HG02840 (cell line): ENCODE data around the gene DNAJB1.

Experiments used
- ATAC-seq: cut with Tn5 transposase; IDR thresholded peaks from one replicate; pipeline ENCODE4 v1.9.1; 2021; ENCODE audit warnings: mild to moderate bottlenecking, moderate library complexity, moderate number of reproducible peaks; ENCODE audit not compliant: unreplicated experiment, low FRiP score

DNAJB1 gene

GRCh38 chr19:14497228-14497921 is 20.8 kb downstream of the DNAJB1 start:
- no peak for ATAC-seq

DNA sequence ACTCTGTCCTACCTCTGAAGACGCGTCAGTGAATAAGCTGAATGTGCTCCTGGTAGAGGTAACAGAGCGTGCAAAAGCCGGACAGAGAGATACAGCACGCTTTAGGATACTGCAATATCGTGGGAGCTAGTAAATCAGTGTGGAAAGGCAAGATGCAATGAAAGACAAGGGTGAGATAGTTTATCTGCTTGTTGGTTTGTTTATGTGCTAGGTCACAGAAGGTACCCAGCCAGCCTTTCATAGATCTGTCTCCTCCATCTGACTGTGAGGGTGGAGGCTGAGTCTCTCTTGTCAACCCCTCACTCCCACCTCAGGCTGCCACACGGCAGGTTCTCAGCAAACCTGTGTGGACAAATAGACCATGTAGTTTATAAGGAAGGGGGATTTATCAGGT is 21.4 kb downstream of the DNAJB1 start:
- no peak for ATAC-seq

- peak; percentile 54 for ATAC-seq
These were observed 22.0 kb downstream of the DNAJB1 start, which contains the start of gene GIPC1 for GRCh38 chr19:14496029-14496833. Gene GIPC1, minus strand, starts transcription at chr19:14496127. Its CDS starts 13,151 bp downstream, at chr19:14482976.

DNA sequence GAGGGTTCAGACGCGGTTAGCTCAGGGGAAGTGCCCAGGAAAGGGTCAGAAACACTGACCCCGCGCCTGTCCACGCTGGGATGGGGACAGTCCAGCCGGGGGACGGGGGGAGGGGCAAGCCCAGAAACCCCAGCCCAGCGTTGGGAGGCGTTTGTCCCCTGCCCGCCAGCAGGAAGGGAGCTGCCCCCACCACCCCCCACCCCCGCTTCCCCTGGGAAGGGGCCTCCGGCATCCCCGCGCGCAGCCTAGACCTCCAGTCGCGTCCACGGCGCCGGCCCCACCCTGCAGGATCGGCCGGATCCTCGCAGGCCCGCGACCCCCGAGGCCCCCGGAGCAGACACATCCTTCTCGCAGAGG is 22.5 kb downstream of the DNAJB1 start:
- ATAC-seq = no peak

DNA sequence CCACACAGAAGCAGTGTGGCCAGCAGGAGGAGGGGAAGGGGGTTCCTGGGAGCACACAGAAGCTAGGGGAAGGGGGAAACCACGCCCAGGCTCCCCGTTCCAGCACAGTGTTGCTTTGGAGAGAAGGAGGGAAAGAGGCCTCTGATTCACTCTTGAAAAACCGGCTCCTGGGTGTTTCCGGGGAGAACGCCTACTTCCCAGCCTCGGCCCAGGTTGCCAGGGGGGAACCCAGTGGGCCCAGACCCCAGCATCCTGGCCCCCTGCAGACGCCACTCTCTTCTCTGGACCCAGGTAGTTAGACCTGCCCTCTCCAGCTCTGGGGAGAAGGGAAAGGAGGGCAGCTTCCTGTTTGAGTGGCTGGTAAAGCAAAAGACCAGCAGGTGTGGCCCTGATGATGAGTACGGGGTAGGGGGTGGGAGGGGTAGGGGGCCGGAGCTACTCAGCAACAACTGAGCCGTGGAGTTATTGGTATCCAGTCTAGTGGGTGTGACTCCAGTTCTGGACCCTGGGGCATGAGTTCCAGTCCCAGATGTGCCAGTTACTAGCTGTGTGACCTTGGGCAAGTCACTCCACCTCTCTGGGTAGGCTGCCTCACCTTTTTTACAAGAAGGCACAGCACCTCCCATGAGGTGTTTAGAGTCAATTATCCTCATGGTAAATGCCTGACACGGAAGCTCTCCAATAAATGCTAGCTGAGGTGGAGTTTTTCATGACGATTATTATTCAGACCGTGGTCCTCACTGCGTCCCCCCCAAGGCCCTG is 23.1 kb downstream of the DNAJB1 start:
- ATAC-seq = no peak

- no peak for ATAC-seq
These were observed 23.8 kb downstream of the DNAJB1 start for GRCh38 chr19:14494411-14494810.

- ATAC-seq = no peak
These were observed 25.4 kb downstream of the DNAJB1 start for GRCh38 chr19:14492756-14493337.

DNA sequence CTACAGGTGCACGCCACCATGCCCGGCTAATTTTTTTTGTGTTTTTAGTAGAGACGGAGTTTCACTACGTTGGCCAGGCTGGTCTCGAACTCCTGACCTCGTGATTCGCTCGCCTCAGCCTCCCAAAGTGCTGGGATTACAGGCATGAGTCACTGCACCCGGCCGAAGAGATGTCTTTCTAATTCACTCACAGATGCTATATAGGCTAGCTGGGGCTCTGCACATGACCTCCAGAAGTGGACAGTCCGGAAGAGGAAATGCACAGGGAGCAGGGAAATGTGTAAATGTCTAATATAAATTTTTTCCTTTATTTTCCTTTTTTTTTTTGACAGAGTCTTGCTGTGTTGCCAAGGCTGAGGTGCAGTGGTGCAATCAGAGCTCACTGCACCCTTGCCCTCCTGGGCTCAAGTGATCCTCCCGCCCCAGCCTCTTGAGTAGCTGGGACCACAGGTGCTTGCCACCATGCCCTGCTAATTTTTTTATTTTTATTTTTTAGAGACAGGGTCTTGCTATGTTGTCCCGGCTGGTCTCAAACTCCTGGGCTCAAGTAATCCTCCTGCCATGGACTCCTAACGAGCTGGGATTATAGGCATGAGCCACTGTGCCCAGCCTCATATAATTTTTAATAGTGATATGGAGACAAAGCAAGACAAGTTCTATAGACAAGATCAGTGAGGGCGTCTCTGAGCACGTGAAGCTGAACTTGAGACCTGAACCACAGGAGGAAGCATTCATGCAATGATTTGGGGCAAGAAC is 30.6 kb downstream of the DNAJB1 start:
- ATAC-seq = no peak

GRCh38 chr19:14482172-14482941 is 35.8 kb downstream of the DNAJB1 start:
- ATAC-seq = no peak

DNA sequence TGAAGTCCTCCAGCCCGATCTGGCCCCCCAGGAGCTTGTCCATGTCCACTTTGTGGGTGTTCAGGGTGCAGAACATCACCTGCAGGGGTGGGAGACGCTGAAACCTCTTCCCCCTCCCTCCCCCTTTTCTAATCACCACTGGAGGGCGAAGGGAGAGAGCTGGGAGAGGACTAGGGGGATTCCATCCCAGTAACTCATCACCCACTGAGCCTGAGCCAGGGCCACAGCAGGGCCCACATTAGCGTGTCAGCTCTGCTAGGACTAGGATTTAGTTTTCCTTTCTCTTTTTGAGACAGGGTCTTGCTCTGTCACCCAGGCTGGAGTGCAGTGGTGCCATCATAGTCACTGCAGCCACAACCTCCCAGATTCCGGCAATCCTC is 37.5 kb downstream of the DNAJB1 start:
- ATAC-seq = no peak

DNA sequence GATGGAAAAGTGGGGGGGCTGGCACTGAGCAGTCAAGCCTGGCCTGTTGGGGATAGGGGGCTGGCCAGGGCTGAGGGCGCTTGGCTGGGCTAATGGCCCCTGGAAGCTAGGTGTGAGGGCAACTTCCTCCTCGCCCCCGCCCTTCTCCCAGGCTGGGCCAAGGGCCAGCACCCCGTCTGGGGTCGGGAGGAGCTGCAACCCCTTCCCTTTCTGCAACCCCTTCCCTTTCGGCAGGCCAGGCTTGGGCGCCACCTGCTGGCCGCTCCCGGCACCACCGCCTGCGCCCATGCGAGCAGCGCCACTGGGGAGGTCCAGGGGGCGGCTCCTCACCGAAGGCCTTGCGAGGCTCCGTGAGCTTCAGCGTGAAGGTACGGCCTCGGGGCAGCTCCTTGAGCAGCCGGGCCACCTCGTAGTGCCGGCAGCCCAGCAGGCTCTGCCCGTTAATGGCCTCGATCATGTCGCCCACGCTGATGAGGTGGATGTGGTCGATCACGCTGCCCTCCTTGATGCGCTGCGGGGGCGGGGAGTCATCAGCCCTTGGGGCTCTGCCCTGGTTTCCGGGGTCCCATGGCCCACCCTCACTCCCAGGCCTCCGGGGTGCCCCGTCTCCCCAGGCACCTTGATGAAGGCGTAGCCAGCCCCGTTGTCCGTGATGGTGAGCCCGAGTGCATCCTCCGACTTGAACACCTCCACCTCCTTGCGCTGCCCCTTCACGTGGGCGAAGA is 38.1 kb downstream of the DNAJB1 start:
- ATAC-seq = no peak

GRCh38 chr19:14479309-14479974 is 38.8 kb downstream of the DNAJB1 start:
- no peak for ATAC-seq

GRCh38 chr19:14478113-14478545 is 40.1 kb downstream of the DNAJB1 start:
- no peak for ATAC-seq

GRCh38 chr19:14477418-14478112 is 40.6 kb downstream of the DNAJB1 start:
- no peak for ATAC-seq

DNA sequence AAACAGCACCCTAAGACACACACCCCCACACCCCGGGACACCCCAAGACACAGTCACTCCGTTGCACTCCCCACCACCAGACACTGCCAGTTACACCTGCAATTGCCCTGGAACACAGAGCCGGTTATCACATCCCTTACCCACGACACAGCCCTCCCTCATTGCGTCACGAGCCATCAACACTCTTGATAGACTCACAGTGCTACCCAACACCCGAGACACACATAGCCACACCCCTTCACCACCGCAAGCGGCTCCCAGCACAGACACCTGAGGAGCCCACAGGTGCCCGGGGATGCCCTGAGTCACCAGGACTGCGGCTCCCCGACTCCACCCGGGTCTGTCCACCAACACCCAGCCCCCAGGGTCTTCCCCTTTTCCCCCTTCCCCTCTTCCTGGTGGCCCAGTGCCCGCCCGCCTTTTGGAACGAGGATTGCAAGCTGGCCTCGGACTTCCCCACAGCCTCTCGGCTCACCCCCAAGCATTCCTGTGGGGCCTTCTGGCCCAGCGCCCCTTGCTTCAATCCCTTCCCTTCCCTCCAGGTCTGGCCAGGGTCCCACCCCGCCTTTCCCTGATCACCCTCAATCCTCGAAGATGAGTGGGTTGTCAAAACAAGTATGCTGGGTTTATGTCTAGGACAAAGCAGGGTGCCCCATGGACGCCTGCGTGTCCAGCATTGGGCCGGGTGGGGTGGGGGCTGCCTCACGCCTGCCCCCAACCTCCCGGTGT is 41.4 kb downstream of the DNAJB1 start:
- no peak for ATAC-seq

DNA sequence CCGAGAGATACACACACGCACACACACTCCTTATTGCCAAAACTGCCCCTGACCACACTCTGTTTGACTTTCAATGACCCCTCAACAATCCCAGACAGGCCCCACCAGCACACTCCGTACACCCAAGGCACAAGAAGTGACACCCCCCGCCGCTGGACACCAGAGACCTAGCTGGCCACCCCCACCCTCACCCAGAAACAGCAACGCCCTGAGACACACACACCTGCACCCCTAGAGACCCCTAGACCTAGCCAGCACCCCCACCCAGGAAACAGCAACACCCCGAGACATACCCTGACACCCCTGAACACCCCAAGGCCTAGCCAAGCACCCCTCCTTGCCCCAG is 41.9 kb downstream of the DNAJB1 start:
- ATAC-seq = no peak
